ENCODE data around the gene KRTCAP3.
"Not testable (repeated sequence)": the region's sequence is repeated elsewhere in the genome, so short reads cannot be mapped to it uniquely, and the experiment has no call there.

Gene KRTCAP3, protein sequence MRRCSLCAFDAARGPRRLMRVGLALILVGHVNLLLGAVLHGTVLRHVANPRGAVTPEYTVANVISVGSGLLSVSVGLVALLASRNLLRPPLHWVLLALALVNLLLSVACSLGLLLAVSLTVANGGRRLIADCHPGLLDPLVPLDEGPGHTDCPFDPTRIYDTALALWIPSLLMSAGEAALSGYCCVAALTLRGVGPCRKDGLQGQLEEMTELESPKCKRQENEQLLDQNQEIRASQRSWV

GRCh38 chr2:27441958-27442919 is at the start of gene KRTCAP3:
TSS of gene KRTCAP3 (plus strand) at chr2:27442381. CDS start at chr2:27442413, 32 bp downstream.
- no peak for DNase-seq

DNA sequence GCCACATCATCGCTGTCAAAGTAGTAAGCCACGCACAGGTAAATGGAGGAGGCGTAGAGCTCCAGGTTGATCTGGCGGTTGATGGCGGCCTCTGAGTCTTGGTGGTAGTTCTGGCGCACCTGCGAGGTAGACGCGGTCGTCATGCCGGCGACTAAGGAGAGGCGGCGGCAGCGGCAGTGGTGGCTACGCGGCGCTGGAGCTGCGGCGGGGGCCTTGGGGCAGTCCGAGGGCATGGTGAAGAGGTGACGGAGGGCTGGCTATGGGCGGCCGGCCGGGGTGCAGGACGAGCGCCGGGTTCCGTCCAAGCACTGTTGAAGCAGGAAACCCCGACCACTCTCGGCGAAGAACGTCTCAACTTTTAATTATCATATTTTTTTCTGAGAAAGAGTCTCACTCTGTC is 49.0 kb upstream of the KRTCAP3 start:
- DNase-seq = no peak

DNA sequence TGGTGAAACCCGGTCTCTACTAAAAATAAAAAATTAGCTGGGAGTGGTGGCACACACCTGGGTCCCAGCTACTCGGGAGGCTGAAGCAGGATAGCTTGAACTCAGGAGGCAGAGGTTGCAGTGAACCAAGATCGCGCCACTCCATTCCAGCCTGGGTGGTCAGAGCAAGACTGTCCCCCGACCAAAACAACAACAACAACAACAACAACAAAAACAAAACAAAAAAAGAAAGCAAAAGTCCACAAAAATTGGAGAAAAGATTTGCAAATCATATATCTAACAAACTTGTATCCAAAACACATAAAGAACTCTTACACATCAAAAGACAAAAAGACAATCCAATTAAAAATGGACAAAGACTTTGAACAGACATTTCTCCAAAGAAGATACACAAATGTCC is 43.2 kb upstream of the KRTCAP3 start:
- DNase-seq = no peak

GRCh38 chr2:27400348-27401135 is 41.6 kb upstream of the KRTCAP3 start:
- DNase-seq = no peak

- DNase-seq = peak; percentile 24 to 38 (median 29)
These were observed 34.2 kb upstream of the KRTCAP3 start for GRCh38 chr2:27407798-27408491.

GRCh38 chr2:27408601-27409320 is 33.4 kb upstream of the KRTCAP3 start:
- DNase-seq = peak; percentile 18 to 52 (median 36)

DNA sequence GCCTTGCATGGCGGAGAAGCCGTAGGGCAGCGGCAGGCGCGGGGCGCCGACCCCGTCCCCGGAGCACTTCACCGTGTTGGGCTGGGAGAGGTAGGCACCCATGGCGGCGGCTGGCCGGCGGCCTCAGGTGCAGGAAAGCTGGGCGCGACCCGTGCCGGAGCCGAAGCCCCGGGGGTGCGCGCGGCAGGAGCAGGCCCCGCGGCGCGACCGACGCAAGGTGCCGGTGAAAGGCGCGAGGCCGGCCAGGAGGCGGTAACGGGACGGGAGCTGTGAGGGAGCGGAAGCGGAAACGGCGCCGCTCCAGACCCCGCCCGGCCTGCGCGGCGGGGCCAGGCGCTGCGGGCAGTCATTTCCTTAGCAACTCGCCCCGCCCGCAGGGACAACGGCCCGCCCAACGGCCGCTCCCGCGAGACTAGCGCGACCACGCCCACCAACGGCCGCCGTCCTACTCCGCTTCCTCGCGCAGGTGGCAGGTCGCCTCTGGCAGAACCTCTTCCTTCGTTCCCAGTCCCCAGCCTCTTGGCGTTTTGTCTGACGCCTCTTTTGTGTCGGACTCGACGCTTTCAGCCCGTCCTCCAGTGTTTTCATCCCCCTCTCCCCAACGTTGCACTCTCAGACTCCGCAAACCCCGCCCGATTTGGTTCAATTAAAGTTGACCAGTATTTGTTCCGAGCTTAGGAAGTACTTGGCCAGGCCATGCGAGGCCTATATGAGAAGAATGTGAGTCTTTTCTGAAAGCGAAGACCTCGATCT is 32.7 kb upstream of the KRTCAP3 start, which contains the start of gene PPM1G:
Gene PPM1G, minus strand, starts transcription at position 271 of the 753 bp plus-strand sequence. Its CDS starts 169 bp downstream, at position 102.
- DNase-seq = peak; percentile 96 to 99 (median 98)

DNA sequence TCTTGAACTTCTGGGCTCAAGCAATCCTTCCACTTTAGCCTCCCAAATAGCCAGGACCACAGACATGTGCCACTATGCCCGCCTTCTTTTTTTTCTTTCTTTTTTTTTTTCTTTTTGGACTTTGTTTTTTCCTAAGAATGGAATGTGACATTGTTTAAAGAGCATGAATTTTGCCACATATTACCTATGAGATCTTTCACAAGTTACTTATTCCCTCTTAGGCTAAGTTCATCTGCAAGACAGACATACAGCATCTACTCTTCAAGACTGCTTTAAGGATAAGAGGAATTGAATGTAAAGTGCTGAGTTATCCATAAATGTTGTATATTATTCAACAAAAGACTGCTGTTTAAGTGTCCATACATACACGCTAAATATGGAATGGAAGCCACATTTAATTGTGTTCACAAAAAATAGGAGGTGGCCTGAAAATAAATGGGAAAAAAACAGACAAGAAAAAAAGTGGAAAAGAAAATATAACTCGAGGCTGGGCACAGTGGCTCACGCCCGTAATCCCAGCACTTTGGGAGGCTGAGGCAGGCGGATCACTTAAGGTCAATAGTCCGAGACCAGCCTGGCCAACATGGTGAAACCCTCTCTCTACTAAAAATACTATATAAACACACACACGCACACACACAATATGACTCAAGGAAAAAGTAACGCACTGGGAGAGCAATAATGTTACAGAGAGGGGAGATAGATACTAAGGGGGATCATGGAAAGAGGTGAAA is 29.6 kb upstream of the KRTCAP3 start:
- DNase-seq = no peak

DNA sequence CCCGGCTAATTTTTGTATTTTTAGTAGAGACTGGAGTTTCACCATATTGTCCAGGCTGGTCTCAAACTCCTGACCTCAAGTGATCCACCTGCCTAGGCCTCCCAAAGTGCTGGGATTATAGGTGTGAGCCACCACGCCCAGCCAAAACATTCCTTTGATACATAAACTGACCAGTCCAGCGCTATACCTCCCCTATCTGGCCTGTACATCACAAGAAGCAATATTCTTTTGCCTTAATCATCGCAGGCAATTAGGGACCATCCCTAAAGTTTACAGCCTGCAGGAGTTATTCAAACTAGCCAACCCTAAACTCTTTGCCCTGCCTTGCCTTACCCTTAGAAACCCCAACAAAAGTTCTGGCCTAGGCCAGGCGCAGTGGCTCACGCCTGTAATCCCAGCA is 26.0 kb upstream of the KRTCAP3 start:
- no peak for DNase-seq

- DNase-seq = no peak
These were observed 21.2 kb upstream of the KRTCAP3 start for GRCh38 chr2:27420996-27421395.

GRCh38 chr2:27421660-27422250 is 20.4 kb upstream of the KRTCAP3 start:
- no peak for DNase-seq

DNA sequence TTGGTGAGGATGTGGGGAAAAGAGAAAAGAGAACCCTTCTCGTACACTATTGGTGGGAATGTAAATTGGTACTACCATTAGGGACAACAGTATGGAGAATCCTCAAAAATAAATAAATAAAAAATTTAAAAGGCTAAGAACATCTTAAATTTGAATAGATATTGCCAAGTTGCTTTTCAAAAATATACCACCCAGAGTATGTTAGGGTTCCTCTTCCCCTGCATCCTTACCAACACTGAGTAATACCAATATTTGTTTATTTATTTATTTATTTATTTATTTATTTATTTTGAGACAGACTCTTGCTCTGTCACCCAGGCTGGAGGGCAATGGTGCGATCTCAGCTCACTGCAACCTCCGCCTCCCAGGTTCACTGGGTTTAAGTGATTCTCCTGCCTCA is 19.2 kb upstream of the KRTCAP3 start:
- no peak for DNase-seq

DNA sequence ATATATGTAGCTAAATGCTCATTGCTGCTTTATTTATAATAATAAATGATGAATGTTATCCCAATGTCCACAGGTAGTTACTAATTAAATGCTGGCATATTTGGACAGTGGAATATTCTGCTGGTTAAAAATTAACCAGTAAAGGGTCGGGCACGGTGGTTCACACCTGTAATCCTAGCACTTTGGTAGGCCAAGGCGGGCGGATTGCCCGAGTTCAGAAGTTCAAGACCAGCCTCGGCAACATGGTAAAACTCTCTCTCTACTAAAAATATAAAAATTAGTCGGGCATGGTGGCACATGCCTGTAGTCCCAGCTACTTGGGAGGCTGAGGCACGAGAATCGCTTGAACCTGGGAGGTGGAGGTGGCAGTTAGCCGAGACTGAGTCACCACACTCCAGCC is 17.1 kb upstream of the KRTCAP3 start:
- not testable (repeated sequence) for DNase-seq

DNA sequence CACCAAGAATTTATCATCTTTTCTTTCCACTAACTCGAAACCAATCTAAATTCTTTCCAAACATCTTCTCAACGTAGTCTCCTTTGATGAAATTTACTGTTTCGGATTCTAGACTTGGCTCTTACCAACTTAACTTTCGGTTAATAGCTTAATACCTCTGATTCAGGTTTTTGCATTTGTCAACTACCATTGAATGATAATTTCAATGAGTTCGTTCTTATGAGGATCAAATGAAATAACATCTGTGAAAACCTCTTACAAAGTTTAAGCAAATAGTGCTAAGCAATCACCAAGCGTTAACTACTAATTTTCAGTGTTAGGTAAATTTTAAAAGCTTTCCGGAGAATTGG is 14.3 kb upstream of the KRTCAP3 start:
- no peak for DNase-seq

GRCh38 chr2:27428213-27428977 is 13.8 kb upstream of the KRTCAP3 start, which contains the start of gene NRBP1:
TSS of gene NRBP1 (plus strand) at chr2:27428631. CDS start at chr2:27433274, 4,643 bp downstream.
- DNase-seq = peak; percentile 92 to 99 (median 97)

GRCh38 chr2:27428978-27429541 is 13.1 kb upstream of the KRTCAP3 start:
- peak; percentile 91 to 97 (median 94) for DNase-seq

DNA sequence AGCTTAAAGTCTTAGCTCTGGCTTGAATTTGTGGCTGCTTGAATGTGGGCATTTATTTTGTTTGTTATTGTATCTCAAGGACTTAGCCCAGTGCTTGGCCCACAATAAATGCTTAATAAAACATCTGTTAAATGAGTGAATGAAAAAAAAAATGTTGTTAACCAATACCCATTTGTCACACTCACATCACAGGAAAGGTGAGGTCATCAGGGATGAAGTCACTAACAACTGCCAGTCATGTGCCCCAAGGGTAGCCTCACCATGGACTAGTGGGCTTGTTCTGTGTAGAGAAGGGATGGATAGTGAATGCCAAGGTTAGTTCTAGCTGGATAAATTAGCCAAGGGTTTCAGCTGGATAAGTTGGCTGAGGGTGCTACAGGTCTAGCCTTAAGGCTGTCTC is 10.8 kb upstream of the KRTCAP3 start:
- peak; percentile 84 to 91 (median 87) for DNase-seq

DNA sequence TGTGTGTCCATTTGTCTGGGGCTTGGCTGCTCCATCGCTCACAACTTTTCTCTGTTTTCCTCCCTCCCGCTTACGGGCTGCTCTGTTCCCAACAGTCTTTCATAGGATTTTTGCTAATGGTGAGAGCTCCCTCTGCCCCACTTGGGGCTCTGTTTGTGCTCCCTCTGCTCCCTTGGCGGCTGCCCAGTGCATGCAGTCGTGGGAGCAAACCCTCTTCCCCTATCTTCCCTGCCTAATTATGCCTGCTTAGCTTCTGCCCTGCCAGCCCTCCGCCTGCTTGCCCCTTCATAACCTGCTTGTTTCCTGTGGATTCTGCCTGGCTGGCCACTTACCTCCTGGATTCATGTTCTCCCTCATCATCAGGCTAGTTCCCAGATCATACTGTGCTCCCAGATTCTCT is 6.6 kb upstream of the KRTCAP3 start:
- no peak for DNase-seq

All from suppressor macrophage treated with lipopolysaccharide for 1 hour (primary cell).